HL-60 (cell line): ENCODE data around the gene CLDN10.

Experiments used
- GABPA ChIP-seq: IDR thresholded peaks from 2 replicates; pipeline ENCODE4 v1.6.1; 2012; ENCODE audit warnings: low read depth
- SPI1 ChIP-seq: IDR thresholded peaks from 2 replicates; pipeline ENCODE4 v1.6.1; 2012; ENCODE audit warnings: low read depth, mild to moderate bottlenecking, borderline replicate concordance
- TF ChIP-seq, protein P1 (sequence below): IDR thresholded peaks from one replicate; pipeline ENCODE4 v1.5.1; 2011; ENCODE audit warnings: low read length, control low read depth, inconsistent platforms; ENCODE audit not compliant: insufficient read depth

DNA sequence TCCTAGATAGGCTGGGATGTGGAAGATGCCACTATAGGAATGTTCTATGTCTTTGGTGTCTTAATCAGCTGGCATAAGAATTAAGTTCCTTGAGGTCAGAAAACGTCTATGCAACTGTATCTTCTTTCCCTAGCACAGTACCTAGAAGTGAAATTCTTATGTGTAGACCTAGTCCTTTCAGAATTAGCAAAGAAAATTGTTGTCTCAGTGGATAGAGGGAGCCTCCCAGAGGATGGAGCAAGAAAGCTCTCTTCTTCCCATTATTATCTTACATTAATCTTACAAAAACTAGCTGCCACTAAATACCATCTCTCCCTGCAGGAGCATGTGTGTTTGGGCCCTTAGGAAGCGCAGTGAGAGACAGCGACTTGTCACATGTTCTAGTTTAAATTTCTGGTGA lies 11.6 kb downstream of the CLDN10 start:
- TF ChIP-seq, protein P1, sequence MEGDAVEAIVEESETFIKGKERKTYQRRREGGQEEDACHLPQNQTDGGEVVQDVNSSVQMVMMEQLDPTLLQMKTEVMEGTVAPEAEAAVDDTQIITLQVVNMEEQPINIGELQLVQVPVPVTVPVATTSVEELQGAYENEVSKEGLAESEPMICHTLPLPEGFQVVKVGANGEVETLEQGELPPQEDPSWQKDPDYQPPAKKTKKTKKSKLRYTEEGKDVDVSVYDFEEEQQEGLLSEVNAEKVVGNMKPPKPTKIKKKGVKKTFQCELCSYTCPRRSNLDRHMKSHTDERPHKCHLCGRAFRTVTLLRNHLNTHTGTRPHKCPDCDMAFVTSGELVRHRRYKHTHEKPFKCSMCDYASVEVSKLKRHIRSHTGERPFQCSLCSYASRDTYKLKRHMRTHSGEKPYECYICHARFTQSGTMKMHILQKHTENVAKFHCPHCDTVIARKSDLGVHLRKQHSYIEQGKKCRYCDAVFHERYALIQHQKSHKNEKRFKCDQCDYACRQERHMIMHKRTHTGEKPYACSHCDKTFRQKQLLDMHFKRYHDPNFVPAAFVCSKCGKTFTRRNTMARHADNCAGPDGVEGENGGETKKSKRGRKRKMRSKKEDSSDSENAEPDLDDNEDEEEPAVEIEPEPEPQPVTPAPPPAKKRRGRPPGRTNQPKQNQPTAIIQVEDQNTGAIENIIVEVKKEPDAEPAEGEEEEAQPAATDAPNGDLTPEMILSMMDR, result no peak
- TF ChIP-seq GABPA, result no peak
- TF ChIP-seq SPI1, result no peak
